Activated T-helper 9 cell treated with anti-CD3 and anti-CD28 coated beads, Interleukin-2, amount 50 U/mL, for 16 hours (primary cell): Measurements from ENCODE around the gene TXNDC2.
"Not testable (repeated sequence)": the region's sequence is repeated elsewhere in the genome, so short reads cannot be mapped to it uniquely, and the experiment has no call there.

Experiments
- DNase-seq: peaks from one replicate; pipeline ENCODE4 v3.0.0-alpha.2; 2020; ENCODE audit warnings: low read depth

Gene TXNDC2

DNA sequence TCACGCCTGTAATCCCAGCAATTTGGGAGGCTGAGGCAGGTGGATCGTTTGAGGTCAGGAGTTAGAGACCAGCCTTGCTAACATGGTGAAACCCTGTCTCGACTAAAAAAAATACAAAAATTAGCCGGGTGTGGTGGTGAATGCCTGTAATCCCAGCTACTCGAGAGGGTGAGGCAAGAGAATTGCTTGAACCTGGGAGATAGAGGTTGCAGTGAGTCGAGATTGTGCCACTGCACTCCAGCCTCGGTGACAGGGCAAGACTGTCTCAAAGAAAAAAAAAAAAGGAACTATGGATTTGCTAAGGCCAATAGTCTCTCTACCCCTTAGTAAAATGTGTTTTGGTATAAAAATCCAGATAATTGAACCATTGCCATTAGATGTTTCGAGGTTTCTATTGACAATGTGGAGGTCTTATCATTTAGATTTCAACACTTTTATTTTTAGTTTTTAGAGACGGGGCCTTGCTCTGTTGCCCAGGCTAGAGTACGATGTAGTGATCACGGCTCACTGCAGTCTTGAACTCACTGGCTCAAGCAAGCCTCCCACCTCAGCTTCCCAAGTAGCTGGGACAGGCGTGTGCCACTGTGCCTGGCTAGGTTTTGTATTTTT is 1.1 kb upstream of the TXNDC2 start:
- DNase-seq = no peak

DNA sequence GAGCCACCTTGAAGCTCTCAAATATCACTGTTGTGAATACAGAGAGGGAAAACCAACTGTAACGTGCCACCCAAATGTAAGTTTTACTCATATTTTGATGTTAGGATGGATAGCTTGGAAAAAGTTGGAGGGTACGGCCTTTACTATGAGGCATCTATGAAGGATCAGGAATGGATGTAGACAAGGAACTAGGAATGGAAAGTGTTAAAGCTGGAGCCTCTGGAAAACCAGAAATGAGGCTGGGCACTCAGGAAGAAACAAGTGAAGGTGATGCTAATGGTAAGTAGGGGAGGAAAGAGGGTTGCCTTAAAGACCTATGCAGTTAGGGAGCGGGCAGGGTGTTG is 204 bp downstream of the TXNDC2 start:
- DNase-seq = no peak

DNA sequence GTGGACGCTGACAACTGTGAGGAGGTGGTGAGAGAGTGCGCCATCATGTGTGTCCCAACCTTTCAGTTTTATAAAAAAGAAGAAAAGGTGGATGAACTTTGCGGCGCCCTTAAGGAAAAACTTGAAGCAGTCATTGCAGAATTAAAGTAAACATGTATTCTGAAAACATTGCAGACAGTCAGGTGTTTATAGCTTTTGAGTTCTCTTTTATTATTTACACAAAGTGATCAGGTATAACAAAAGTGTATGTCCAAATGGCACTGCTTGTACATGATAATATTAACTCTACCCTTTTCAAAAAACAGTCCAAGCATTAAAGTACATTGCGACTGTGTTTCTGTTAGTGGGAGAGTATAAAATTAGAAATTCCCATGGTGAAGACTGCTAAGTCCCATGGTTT is 2.2 kb downstream of the TXNDC2 start:
- no peak for DNase-seq

DNA sequence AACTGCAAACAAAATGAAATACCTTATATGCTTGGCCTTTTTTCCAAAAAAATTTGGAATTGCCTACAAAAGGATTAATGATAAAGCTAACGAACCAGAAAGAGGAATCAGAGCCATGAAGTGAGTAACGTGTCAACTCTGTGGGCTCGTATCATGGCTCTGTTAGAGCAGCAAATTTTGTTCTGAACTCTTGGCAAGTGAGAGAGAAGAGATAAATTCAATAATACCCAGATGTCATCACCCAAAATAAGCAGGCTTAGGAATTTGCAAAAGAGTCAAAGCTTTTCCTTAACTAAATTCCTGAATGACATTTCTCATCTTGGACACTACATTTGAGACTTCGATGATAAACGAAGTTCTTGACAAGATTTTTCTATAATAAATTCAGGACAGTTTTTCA is 4.4 kb downstream of the TXNDC2 start:
- no peak for DNase-seq

DNA sequence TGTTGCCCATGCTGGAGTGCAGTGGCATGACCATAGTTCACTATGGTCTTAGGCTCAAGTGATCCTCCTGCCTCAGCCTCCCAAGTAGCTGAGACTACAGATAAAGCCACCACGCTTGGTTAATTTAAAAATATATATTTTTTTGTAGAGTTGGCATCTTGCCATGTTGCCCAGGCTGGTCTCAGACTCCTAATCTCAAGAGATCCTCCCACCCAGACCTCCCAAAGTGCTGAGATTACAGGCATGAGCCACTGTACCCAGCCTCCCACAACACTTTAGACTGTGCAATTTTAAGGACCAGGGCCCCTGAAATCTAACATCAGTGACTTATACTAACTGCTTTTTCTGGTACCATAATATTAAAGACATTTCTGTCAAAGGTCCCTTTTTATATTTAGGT is 5.2 kb downstream of the TXNDC2 start:
- no peak for DNase-seq

DNA sequence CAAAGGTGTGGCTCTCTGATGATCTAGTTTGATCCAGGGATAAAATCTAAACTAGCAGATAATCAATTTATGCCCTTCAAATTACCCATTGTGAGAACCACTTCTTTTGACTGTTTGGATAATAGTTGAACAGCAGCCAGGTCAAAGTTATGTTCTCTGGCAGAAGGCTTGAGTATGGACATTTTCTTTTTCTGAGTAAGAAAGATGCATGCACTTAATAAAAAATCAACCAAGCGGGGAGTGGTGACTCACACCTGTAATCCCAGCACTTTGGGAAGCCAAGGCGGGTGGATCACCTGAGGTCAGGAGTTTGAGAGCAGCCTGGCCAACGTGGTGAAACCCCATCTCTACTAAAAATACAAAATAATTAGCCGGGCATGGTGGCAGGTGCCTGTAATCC is 5.7 kb downstream of the TXNDC2 start:
- not testable (repeated sequence) for DNase-seq

DNA sequence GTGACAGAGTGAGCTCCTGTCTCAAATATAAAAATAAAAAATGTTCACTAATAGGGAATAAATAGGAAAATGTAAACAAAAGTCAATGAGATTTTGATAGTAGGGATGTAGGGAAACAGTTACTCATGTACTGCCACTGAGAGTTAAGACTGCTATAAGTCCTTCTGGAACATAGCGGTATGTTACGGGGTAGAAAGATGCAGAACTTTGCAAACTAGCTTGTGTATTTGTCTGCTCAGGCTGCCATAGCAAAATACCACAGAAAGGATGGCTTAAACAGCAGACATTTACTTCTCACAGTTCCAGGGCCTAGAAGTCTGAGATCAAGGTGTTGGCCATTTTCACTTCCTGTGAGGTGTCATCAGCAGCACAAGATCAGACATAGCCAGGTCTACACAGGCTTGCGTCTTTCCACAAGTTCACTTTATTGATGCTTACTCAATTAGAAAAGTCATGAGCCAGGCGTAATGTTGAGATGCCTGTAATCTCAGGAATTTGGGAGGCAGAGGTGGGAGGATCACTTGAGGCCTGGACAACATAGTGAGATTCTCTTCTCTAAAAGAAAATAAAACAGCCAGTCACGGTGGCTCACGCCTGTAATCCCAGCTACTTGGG is 8.8 kb downstream of the TXNDC2 start:
- no peak for DNase-seq

DNA sequence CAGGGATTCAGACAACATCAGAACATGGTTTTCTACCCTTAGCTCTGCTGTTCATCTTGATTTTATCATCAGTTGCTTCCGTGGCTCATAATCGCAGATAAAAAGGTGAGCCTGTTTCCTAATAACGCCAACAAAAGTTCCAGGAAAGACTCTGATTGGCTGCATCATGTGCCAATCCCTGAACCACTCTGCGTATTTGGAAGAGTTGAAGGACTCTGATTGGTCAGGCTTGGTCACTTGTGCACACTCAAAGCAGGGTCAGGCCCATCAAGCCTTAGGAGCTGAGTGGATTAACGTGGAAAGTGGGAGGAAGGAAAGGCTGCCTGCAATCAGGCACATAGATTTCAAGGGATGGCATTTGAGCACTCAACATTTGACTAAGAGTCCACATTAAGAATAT is 11.4 kb downstream of the TXNDC2 start:
- DNase-seq = no peak

DNA sequence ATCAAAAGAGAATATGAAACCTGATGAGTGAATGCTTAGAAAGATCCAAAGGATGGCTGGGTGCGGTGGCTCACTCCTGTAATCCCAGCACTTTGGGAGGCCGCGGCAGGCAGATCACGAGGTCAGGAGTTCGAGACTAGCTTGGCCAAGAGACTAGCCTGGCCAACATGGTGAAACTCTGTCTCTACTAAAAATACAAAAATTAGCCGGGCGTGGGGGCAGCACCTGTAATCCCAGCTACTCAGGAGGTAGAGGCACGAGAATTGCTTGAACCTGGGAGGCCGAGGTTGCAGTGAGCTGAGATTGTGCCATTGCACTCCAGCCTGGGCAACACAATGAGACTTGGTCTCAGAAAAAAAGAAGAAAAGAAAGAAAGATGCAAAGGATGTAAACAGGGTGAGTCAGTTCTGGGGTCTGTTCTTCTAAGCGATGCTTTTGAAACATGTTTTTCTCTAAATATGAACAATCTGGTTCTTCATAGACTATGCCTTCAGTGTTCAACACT is 12.1 kb downstream of the TXNDC2 start:
- DNase-seq = not testable (repeated sequence)

DNA sequence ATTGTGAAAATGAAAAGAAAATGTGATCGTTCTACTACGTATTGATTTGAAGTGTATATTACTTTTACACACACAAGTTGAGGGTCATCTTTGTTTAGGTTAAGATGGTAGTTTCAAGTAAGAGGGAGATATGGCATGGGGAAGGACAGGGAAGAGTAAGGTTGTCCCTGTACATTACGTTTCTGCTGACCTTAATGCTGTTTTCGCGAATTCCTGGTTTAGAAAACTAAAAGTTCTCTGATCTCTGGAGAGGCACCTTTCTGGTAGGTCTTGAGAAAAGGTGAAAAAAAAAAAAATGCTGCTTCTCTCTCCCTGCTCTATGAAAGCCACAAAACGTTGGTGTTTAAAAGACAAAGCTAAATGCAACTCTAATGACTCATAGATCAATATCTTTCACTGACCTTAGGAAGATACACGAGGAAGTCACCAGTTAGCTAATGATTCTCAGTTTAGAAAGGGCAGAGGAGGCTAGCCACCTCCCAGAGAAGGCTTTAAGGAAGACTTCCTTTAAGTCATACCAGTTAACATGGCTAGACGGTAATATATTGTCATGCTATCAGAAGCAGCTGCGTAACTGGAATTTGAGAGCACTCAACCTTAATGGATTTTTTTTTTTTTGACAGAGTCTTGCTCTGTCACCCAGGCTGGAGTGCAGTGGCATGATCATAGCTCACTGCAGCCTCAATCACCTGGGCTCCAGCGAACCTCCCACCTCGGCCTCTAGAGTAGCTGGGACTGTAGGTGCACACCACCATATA is 13.2 kb downstream of the TXNDC2 start:
- no peak for DNase-seq

DNA sequence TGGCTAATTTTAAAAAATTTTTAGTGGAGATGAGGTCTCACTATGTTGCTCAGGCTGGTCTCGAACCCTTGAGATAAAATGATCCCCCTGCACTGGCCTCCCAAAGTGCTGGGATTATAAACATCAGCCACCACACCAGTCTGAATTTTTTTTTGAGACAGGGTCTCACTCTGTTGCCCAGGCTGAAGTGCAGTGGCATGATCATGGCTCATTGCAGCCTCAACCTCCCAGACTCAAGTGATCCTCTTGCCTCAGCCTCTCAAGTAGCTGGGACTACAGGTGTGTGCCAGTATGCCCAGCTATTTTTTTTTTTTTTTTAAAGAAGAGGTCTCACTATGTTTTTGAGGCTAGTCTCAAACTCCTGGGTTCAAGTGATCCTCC is 13.8 kb downstream of the TXNDC2 start:
- DNase-seq = not testable (repeated sequence)

DNA sequence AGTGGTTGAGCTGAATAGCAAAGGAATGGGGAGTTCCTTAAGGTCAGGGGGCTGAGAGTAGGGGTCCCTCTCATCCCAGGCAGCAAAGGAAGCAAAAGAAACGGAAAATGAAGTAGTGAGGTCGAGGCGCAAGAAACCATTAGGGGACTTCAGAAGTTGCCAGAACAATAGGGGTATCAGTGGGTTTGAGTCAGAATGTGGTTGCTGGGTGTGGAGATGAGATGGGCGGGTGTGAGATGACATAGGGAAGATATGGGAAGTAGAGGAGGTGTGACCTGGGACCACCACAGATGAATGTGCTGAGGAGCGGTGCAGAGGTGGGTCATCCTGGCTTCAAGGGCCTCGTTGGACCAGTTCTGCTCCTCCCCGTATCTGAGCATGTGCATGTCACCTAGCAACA is 14.9 kb downstream of the TXNDC2 start:
- no peak for DNase-seq

DNA sequence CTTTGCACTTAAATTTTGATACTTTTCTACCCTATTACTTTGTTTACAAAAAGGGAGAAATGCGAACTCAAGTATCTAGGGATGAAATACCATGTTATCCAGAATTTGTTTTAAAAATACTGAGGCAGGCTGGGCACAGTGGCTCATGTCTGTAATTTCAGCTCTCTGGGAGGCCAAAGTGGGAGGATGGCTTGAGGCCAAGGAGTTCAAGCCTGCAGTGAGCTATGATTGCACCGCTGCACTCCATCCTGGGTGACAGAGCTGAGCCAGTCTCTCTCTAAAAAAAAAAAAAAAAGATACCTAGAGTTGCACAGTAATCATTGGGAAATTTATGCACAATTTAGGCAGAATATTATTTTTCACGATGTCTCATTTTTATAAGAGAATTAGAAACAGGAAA is 15.6 kb downstream of the TXNDC2 start:
- no peak for DNase-seq

DNA sequence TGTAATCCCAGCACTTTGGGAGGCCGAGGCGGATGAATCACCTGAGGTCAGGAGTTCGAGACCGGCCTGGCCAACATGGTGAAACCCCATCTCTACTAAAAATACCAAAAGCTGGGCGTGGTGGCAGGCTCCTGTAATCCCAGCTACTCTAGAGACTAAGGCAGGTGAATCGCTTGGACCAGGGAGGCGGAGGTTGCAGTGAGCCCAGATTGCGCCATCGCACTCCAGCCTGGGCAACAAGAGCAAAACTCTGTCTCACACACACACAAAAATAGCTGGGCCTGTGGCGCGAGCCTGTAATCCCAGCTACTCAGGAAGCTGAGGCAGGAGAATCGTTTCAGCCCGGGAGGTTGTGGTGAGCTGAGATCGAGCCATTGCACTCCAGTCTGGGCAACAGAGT is 16.5 kb downstream of the TXNDC2 start:
- DNase-seq = not testable (repeated sequence)

DNA sequence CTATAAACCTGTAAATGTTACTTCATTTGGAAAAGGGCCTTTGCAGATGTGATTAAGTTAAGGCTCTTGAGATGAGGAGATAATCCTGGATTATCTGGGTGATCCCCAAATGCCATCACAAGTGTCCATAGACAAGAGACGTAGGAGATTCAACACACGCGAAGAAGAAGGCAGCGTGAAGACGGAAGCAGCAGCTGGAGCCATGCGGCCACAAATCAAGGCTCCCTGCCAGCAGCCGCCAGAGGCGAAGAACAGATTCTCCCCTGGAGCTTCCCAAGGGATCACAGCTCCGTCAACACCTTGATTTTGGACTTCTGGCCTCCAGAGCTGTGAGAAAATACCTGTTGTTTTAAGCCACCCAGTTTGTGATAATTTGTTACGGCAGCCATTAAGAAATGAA is 17.1 kb downstream of the TXNDC2 start:
- no peak for DNase-seq

DNA sequence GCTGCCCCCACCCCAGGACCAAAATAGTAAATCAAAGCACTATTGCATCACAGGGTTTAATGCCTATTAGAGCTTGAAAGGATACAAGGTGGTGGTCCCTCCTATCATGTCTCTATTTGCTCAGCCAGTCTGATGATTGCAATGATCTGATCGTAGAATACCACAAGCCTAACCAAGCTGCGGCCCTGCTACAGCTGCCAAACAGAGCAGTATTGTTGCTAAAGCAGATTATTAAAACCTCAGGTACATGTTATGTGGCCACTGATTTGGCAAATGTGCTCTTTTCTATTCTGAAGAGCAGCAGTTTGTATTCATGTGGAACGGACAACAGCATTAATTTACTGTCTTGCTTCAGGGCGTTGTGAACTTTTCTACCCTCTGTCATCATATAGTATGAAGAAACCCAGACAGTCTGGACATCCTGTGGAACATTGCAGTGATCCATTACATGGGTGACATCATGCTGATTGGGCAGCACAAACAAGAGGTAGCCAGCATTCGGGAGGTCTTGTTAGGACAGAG is 19.7 kb downstream of the TXNDC2 start:
- DNase-seq = no peak

DNA sequence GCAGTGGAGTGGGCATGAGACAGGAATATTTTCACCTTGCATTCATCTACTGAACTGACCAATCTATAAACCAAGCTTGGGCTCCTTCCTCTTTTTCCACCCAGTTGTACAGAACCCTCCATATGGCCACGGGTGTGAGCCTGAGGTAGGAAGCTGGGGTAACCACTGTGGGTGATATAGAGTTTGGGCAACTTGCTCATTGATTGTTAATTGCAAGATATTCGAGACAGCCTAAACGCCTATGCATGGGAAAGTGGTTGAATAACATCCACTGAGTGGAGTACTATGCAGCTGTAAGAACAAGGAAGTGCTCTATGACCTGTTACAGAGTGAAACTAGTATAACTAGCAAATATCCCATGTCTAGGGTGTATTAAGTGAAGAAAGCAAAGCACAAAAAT is 20.7 kb downstream of the TXNDC2 start:
- no peak for DNase-seq

DNA sequence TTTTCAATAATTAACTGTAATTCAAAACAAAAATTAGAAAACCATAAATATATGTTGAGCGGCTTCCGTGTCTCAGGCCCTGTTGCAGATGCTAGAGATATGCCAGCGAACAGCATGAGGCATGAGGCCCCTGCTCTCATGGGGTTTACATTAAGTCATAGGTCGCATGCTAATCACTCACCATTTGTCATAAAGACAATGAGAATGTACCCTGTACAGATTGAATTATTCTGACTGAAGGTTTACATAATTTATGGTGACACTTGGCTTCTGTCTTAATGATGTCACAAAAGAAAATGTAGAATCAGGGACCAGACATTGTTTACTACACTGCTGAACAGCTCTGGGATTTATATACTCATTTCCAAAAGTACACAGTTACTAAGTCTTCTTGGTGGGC is 22.1 kb downstream of the TXNDC2 start:
- DNase-seq = no peak

DNA sequence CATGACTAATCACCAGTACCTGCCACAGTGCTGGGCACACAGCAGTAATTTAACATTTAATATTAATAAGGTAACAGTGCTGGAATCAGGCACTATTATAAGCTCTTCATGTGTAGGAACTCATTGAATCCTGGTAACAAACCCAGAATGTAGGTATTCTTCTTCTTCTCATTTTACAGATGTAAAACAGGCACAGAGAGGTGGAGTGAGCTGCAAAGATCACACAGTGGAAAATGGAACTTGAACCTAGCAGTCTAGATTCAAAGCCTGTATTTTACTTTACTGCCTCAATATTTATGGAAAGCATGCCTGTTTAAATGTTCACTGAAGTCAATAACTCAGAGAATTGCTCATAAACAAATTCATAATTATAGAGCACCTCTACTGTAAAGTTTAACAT is 24.3 kb downstream of the TXNDC2 start:
- DNase-seq = no peak

DNA sequence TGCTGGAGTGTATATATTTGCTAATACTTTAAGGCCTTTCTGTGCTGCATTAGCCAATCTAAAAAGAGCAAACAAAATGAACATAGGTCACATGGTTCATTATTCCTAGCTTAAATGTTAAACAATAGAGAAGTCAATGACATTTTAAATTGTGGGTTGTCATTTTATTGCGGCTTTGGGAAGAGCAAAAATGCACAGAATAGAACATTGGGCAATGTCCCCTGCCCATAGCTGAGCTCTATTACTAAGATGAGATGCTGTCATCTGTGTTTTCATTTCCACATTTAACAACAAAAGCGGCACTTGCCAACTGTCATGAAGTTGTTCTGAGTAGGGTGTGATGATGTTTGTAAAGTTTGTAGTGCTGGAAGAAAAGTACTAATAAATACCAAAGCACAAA is 24.9 kb downstream of the TXNDC2 start:
- no peak for DNase-seq

DNA sequence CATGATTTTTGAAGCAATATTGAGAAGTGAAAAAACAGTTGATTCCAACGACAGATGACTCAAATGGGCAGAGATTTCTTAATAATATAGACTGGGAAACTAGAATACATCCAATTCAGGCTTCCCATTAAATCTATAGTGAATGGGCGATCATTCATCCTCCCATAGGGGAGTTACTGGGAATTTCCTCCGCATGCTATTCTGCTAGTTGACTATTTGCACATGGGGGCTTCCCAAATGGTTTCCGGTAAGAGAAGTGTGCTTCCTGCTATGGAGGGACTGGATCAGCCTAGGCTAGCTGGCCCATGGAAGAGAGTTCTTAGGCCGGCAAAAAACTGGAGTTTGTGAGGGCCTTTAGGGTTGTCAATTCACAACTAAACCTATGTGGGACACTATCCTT is 25.5 kb downstream of the TXNDC2 start:
- no peak for DNase-seq

DNA sequence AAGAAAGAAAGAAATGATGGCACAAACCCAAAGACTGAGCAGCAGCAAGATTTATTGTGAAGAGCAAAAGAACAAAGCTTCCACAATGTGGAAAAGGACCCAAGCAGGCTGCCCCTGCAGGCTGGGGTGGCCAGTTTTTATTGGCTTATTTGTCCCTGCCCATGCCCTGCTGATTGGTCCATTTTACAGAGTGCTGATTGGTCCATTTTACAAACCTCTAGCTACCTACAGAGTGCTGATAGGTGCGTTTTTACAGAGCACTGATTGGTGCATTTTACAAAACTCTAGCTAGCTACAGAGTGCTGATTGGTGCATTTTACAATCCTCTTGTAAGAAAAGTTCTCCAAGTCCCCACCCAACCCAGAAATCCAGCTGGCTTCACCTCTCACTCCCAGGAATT is 26.5 kb downstream of the TXNDC2 start:
- DNase-seq = not testable (repeated sequence)

DNA sequence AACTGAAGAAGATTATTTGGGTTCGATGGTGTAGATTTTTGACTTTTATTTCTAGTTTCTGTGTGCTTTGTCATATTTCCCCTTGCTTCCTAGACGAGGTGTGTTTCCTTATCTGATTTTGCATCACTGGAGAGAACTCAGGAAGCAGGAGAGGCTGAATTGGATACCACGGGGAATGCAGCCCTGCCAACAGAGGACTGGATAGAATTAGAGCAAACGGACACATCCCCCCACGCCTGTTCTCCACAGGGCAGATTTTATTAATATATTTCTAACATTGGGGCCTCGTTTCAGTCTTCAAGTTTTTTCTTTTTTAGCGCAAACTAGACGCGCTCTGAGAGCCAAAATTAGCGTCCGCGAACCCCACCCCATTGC is 27.4 kb downstream of the TXNDC2 start:
- DNase-seq = no peak
